ENCODE measurements around the gene FBXO11. TPM values are rescaled to one million over a fixed set of nuclear protein-coding genes. Genes with fewer than 3 reads are reported as not detected.
"Not testable (repeated sequence)": the region's sequence is repeated elsewhere in the genome, so short reads cannot be mapped to it uniquely, and the experiment has no call there.

Gene FBXO11
- polyA plus RNA-seq, 2 donors = 17.0 to 25.2 TPM

DNA sequence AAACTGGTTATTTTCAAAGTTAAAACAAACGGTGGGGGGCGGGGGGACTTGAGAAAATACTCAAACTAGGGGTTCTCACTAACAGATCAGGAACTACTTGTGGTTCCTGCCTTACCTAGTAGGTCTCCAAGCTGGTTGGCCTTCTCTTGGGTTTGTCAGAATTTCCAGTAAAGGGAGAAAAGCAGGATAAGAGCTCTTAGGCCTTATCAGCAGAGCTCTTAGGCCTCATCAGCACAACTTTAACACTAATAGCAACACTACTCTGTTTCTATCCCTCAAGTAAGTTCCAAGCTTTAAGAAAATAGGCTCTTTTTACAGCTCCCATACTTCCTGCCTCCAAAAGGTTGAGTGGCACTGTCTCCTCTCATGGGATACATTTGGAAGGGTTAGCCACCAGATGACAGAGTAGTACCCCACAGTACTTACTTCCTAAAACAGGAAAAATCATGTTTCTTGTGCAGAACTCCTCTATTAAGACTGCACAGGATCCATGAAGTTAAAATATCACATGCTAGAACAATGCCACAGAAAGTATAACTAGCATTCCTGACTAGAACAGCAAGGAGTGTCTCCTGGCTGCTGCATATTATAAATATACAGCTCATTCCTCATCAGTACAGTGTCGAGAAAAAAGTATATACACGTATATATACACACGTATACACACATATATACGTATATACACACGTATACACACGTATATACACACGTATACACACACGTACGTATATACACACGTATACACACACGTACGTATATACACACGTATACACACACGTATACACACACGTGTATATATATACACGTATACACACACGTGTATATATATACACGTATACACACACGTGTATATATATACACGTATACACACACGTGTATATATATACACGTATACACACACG, 6.1 kb downstream of the FBXO11 start:
- WGBS, 2 donors = 78 to 79% methylated on average over 22 to 24 of the region's 25 CpGs
- H3K36me3 ChIP-seq (ENCODE audit: control insufficient read depth in 2 of 2, insufficient read depth in 2 of 2, low read length in 1 of 2) = no peaks in the 10 kb centered on the region
- peak overlapping the region; percentile 27 to 31 for H3K27ac ChIP-seq (ENCODE audit: low read depth in 2 of 2, low read length in 1 of 2)
- H3K4me1 ChIP-seq (ENCODE audit: control insufficient read depth in 2 of 2, insufficient read depth in 2 of 2, low read length in 1 of 2) = peaks cover 0 to 6% of the 10 kb centered on the region in 2 donors
- H3K27me3 ChIP-seq (ENCODE audit: control insufficient read depth in 1 of 2, insufficient read depth in 2 of 2, low read length in 2 of 2) = no peaks in the 10 kb centered on the region
- H3K4me3 ChIP-seq (ENCODE audit: low read depth in 1 of 2, low read length in 2 of 2) = no peak overlapping the region
- no peaks in the 10 kb centered on the region for H3K9me3 ChIP-seq (ENCODE audit: control insufficient read depth in 2 of 2, insufficient read depth in 1 of 2, low read depth in 1 of 2, low read length in 1 of 2)

- no peaks in the 10 kb centered on the region for H3K36me3 ChIP-seq (ENCODE audit: control insufficient read depth in 2 of 2, insufficient read depth in 2 of 2, low read length in 1 of 2)
- H3K27ac ChIP-seq (ENCODE audit: low read depth in 2 of 2, low read length in 1 of 2) = no peak overlapping the region
- H3K4me1 ChIP-seq (ENCODE audit: control insufficient read depth in 2 of 2, insufficient read depth in 2 of 2, low read length in 1 of 2) = peaks cover 0 to 6% of the 10 kb centered on the region in 2 donors
- H3K4me3 ChIP-seq (ENCODE audit: low read depth in 1 of 2, low read length in 2 of 2) = no peak overlapping the region
- no peaks in the 10 kb centered on the region for H3K9me3 ChIP-seq (ENCODE audit: control insufficient read depth in 2 of 2, insufficient read depth in 1 of 2, low read depth in 1 of 2, low read length in 1 of 2)
- H3K27me3 ChIP-seq (ENCODE audit: control insufficient read depth in 1 of 2, insufficient read depth in 2 of 2, low read length in 2 of 2) = no peaks in the 10 kb centered on the region
- 20 to 25% methylated on average over 4 of the region's 4 CpGs for WGBS, 2 donors
These were observed 8.2 kb downstream of the FBXO11 start for GRCh38 chr2:47897883-47898731.

GRCh38 chr2:47897191-47897882, 9.0 kb downstream of the FBXO11 start:
- H3K4me3 ChIP-seq (ENCODE audit: low read depth in 1 of 2, low read length in 2 of 2); H3K36me3 ChIP-seq (ENCODE audit: control insufficient read depth in 2 of 2, insufficient read depth in 2 of 2, low read length in 1 of 2); H3K27ac ChIP-seq (ENCODE audit: low read depth in 2 of 2, low read length in 1 of 2); H3K27me3 ChIP-seq (ENCODE audit: control insufficient read depth in 1 of 2, insufficient read depth in 2 of 2, low read length in 2 of 2); H3K4me1 ChIP-seq (ENCODE audit: control insufficient read depth in 2 of 2, insufficient read depth in 2 of 2, low read length in 1 of 2); H3K9me3 ChIP-seq (ENCODE audit: control insufficient read depth in 2 of 2, insufficient read depth in 1 of 2, low read depth in 1 of 2, low read length in 1 of 2): not testable (repeated sequence)
- 75 to 82% methylated on average over 5 of the region's 5 CpGs for WGBS, 2 donors

GRCh38 chr2:47896450-47896968, 9.8 kb downstream of the FBXO11 start:
- Histone ChIP-seq H3K4me3 (ENCODE audit: low read depth in 1 of 2, low read length in 2 of 2) (no peak overlapping the region), H3K9me3 (ENCODE audit: control insufficient read depth in 2 of 2, insufficient read depth in 1 of 2, low read depth in 1 of 2, low read length in 1 of 2) (no peaks in the 10 kb centered on the region), H3K27ac (ENCODE audit: low read depth in 2 of 2, low read length in 1 of 2) (no peak overlapping the region), H3K4me1 (ENCODE audit: control insufficient read depth in 2 of 2, insufficient read depth in 2 of 2, low read length in 1 of 2) (peaks cover 0 to 3% of the 10 kb centered on the region in 2 donors), H3K36me3 (ENCODE audit: control insufficient read depth in 2 of 2, insufficient read depth in 2 of 2, low read length in 1 of 2) (no peaks in the 10 kb centered on the region), H3K27me3 (ENCODE audit: control insufficient read depth in 1 of 2, insufficient read depth in 2 of 2, low read length in 2 of 2) (no peaks in the 10 kb centered on the region)
- WGBS, 2 donors = 79 to 82% methylated on average over 5 of the region's 5 CpGs

- no peak overlapping the region for H3K27ac ChIP-seq (ENCODE audit: low read depth in 2 of 2, low read length in 1 of 2)
- H3K4me1 ChIP-seq (ENCODE audit: control insufficient read depth in 2 of 2, insufficient read depth in 2 of 2, low read length in 1 of 2) = peaks cover 0 to 3% of the 10 kb centered on the region in 2 donors
- H3K27me3 ChIP-seq (ENCODE audit: control insufficient read depth in 1 of 2, insufficient read depth in 2 of 2, low read length in 2 of 2) = no peaks in the 10 kb centered on the region
- H3K4me3 ChIP-seq (ENCODE audit: low read depth in 1 of 2, low read length in 2 of 2) = no peak overlapping the region
- no peaks in the 10 kb centered on the region for H3K9me3 ChIP-seq (ENCODE audit: control insufficient read depth in 2 of 2, insufficient read depth in 1 of 2, low read depth in 1 of 2, low read length in 1 of 2)
- 70 to 76% methylated on average over 1 of the region's 1 CpG for WGBS, 2 donors
- H3K36me3 ChIP-seq (ENCODE audit: control insufficient read depth in 2 of 2, insufficient read depth in 2 of 2, low read length in 1 of 2) = no peaks in the 10 kb centered on the region
These were observed 12.5 kb downstream of the FBXO11 start for GRCh38 chr2:47893771-47894170.

DNA sequence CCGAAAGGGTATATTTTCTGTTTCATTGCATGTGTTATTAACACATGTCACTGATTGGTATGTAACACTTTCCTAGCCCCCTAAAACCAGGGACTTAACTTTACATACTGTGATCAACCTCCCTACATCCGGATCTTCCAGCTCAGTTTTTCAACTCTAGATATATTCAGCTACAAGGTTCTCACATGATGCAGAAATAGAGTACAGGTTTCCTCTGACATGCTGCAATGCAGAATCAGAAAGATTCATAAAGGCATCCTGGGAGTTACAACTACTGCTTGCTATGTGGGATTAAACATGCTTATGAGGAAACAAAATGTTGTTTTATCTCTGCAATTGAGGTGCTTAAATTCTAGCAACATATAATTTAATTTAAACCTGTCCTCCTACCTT, 14.0 kb downstream of the FBXO11 start:
- Histone ChIP-seq H3K4me1 (ENCODE audit: control insufficient read depth in 2 of 2, insufficient read depth in 2 of 2, low read length in 1 of 2) (peaks cover 0 to 3% of the 10 kb centered on the region in 2 donors), H3K27ac (ENCODE audit: low read depth in 2 of 2, low read length in 1 of 2) (no peak overlapping the region), H3K27me3 (ENCODE audit: control insufficient read depth in 1 of 2, insufficient read depth in 2 of 2, low read length in 2 of 2) (no peaks in the 10 kb centered on the region), H3K4me3 (ENCODE audit: low read depth in 1 of 2, low read length in 2 of 2) (no peak overlapping the region), H3K36me3 (ENCODE audit: control insufficient read depth in 2 of 2, insufficient read depth in 2 of 2, low read length in 1 of 2) (no peaks in the 10 kb centered on the region), H3K9me3 (ENCODE audit: control insufficient read depth in 2 of 2, insufficient read depth in 1 of 2, low read depth in 1 of 2, low read length in 1 of 2) (no peaks in the 10 kb centered on the region)
- 89 to 94% methylated on average over 2 of the region's 2 CpGs for WGBS, 2 donors

DNA sequence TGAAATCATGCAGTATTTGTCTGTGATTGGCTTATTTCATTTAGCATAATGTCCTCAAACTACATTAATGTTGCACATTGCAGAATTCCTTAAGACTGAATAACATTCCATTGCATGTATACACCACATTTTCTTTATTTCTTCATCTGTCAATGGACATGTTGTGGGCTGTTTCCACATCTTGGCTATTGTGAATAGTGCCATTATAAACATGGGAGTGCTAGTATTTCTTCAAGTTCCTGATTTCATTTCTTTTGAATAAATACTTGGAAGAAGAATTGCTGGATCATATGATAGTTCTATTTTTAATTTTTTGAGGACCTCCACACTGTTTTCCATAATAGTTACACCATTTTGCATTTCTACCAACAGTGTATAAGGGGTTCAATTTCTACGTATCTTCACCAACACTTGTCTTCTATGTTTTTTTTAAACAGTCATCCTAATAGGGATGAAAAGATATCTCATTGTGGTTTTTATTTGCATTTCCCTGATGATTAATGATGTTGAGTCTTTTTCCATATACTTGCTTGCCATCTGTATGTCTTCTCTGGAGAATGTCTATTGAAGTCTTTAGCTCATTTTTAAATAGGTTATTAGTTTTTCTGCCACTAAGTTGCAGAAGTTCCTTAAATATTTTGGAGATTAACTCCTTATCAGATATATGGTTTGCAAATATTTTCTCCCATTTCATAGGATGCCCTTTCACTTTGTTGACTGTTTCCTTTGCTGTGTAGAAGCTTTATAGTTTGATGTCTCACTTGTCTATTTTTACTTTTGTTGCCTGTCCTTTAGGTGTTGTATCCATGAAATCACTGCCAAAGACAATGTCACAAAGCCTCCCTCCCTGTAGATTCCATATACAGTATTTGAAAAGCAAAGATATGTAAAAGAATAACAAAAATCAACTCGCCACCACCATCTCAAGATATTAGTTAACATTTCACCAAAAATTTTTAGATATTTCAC, 14.6 kb downstream of the FBXO11 start:
- Histone ChIP-seq H3K27ac (ENCODE audit: low read depth in 2 of 2, low read length in 1 of 2) (no peak overlapping the region), H3K27me3 (ENCODE audit: control insufficient read depth in 1 of 2, insufficient read depth in 2 of 2, low read length in 2 of 2) (no peaks in the 10 kb centered on the region)
- WGBS, 2 donors = 79 to 86% methylated on average over 2 of the region's 2 CpGs

DNA sequence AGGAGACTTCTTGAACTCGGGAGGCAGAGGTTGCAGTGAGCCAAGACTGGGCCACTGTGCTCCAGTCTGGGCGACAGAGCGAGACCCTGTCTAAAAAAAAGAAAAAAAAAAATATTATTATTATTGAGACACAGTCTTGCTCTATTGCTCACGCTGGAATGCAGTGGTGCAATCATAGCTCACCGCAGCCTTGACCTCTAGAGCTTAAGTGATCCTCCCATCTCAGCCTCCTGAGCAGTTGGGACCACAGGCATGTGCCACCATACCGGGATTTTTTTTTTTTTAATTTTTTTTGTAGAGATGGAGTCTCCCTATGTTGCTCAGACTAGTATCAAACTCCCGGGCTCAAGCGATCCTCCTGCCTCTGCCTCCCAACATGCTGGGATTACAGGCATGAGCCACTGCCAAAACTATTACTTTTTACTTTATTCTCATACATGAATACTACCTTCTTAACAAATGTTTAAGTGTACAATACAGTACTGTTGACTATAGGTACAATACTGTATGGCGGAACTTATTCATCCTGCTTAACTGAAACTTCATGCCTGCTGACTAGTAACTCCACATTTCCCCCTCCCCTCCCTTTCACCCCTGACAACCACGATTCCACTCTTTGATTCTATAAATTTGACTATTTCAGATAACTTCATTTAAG, 15.5 kb downstream of the FBXO11 start:
- H3K4me1 ChIP-seq (ENCODE audit: control insufficient read depth in 2 of 2, insufficient read depth in 2 of 2, low read length in 1 of 2) = no peaks in the 10 kb centered on the region
- no peaks in the 10 kb centered on the region for H3K9me3 ChIP-seq (ENCODE audit: control insufficient read depth in 2 of 2, insufficient read depth in 1 of 2, low read depth in 1 of 2, low read length in 1 of 2)
- H3K4me3 ChIP-seq (ENCODE audit: low read depth in 1 of 2, low read length in 2 of 2) = no peak overlapping the region
- H3K27me3 ChIP-seq (ENCODE audit: control insufficient read depth in 1 of 2, insufficient read depth in 2 of 2, low read length in 2 of 2) = no peaks in the 10 kb centered on the region
- no peak overlapping the region for H3K27ac ChIP-seq (ENCODE audit: low read depth in 2 of 2, low read length in 1 of 2)
- no peaks in the 10 kb centered on the region for H3K36me3 ChIP-seq (ENCODE audit: control insufficient read depth in 2 of 2, insufficient read depth in 2 of 2, low read length in 1 of 2)
- 93 to 96% methylated on average over 10 of the region's 10 CpGs for WGBS, 2 donors

More for the DNA sequence above, 14.6 kb downstream of the FBXO11 start:
- Histone ChIP-seq H3K4me3 (ENCODE audit: low read depth in 1 of 2, low read length in 2 of 2) (no peak overlapping the region), H3K4me1 (ENCODE audit: control insufficient read depth in 2 of 2, insufficient read depth in 2 of 2, low read length in 1 of 2) (peaks cover 0 to 3% of the 10 kb centered on the region in 2 donors), H3K36me3 (ENCODE audit: control insufficient read depth in 2 of 2, insufficient read depth in 2 of 2, low read length in 1 of 2) (no peaks in the 10 kb centered on the region), H3K9me3 (ENCODE audit: control insufficient read depth in 2 of 2, insufficient read depth in 1 of 2, low read depth in 1 of 2, low read length in 1 of 2) (no peaks in the 10 kb centered on the region)
